Measurements from ENCODE around the gene SLC35A5.

SLC35A5 gene

GRCh38 chr3:112606098-112606497 is 44.3 kb downstream of the SLC35A5 start:
- DNase-seq, result no peak
- Histone ChIP-seq H3K36me3 (replicated peaks; ENCODE audit: insufficient read depth, low read length) (no peaks in the 10 kb centered on the region), H3K27ac (ENCODE audit: low read length) (no peak overlapping the region), H3K9ac (ENCODE audit: low read length) (no peak overlapping the region), H3K9me2 (replicated peaks; ENCODE audit: insufficient read depth, low read length) (no peaks in the 10 kb centered on the region), H3K79me2 (ENCODE audit: low read length) (no peaks in the 10 kb centered on the region), H2AFZ (ENCODE audit: low read length) (no peak overlapping the region), H3K4me2 (ENCODE audit: low read depth, low read length) (no peak overlapping the region), H4K20me1 (ENCODE audit: insufficient read depth, low read length) (no peaks in the 10 kb centered on the region), H3K27me3 (replicated peaks; ENCODE audit: insufficient read depth, low read length) (peaks cover 25% of the 10 kb centered on the region), H3K9me3 (replicated peaks; ENCODE audit: insufficient read depth, low read length) (no peaks in the 10 kb centered on the region), H3K4me3 (ENCODE audit: low read length) (no peak overlapping the region), H3F3A (ENCODE audit: insufficient read depth, low read length) (no peaks in the 10 kb centered on the region; the same call in 1 of the 2 replicates), H3K4me1 (ENCODE audit: low read length) (peaks cover 7% of the 10 kb centered on the region)
- no peak for TF ChIP-seq EZH2 (optimal IDR thresholded peaks at IDR 0.05; ENCODE audit: low read depth, low read length)
- no peak for TF ChIP-seq CTCF (IDR thresholded peaks at IDR 0.05; ENCODE audit: low read length)
- no peak for TF ChIP-seq EZH2phosphoT487 (IDR thresholded peaks at IDR 0.05; ENCODE audit: low read length)

GRCh38 chr3:112607863-112608262 is 46.0 kb downstream of the SLC35A5 start:
- no peak for DNase-seq
- Histone ChIP-seq H3K4me3 (ENCODE audit: low read length) (no peak overlapping the region), H3K9me3 (replicated peaks; ENCODE audit: insufficient read depth, low read length) (no peaks in the 10 kb centered on the region), H3K9me2 (replicated peaks; ENCODE audit: insufficient read depth, low read length) (no peaks in the 10 kb centered on the region), H3K27me3 (replicated peaks; ENCODE audit: insufficient read depth, low read length) (peaks cover 25% of the 10 kb centered on the region), H3F3A (ENCODE audit: insufficient read depth, low read length) (no peaks in the 10 kb centered on the region; the same call in 1 of the 2 replicates), H3K79me2 (ENCODE audit: low read length) (no peaks in the 10 kb centered on the region), H3K27ac (ENCODE audit: low read length) (no peak overlapping the region), H3K36me3 (replicated peaks; ENCODE audit: insufficient read depth, low read length) (no peaks in the 10 kb centered on the region), H3K9ac (ENCODE audit: low read length) (no peak overlapping the region), H3K4me2 (ENCODE audit: low read depth, low read length) (no peak overlapping the region), H4K20me1 (ENCODE audit: insufficient read depth, low read length) (no peaks in the 10 kb centered on the region), H3K4me1 (ENCODE audit: low read length) (peaks cover 7% of the 10 kb centered on the region), H2AFZ (ENCODE audit: low read length) (no peak overlapping the region)
- TF ChIP-seq CTCF (IDR thresholded peaks at IDR 0.05; ENCODE audit: low read length) (no peak), EZH2 (optimal IDR thresholded peaks at IDR 0.05; ENCODE audit: low read depth, low read length) (no peak), EZH2phosphoT487 (IDR thresholded peaks at IDR 0.05; ENCODE audit: low read length) (no peak)

- Histone ChIP-seq H4K20me1 (ENCODE audit: insufficient read depth, low read length) (no peaks in the 10 kb centered on the region), H3K36me3 (replicated peaks; ENCODE audit: insufficient read depth, low read length) (no peaks in the 10 kb centered on the region), H3K79me2 (ENCODE audit: low read length) (no peaks in the 10 kb centered on the region), H2AFZ (ENCODE audit: low read length) (no peak overlapping the region), H3K4me2 (ENCODE audit: low read depth, low read length) (no peak overlapping the region), H3K27me3 (replicated peaks; ENCODE audit: insufficient read depth, low read length) (peaks cover 18% of the 10 kb centered on the region), H3K9me2 (replicated peaks; ENCODE audit: insufficient read depth, low read length) (no peaks in the 10 kb centered on the region), H3K4me1 (ENCODE audit: low read length) (no peaks in the 10 kb centered on the region), H3K4me3 (ENCODE audit: low read length) (no peak overlapping the region), H3F3A (ENCODE audit: insufficient read depth, low read length) (no peaks in the 10 kb centered on the region), H3K27ac (ENCODE audit: low read length) (no peak overlapping the region), H3K9ac (ENCODE audit: low read length) (no peak overlapping the region), H3K9me3 (replicated peaks; ENCODE audit: insufficient read depth, low read length) (no peaks in the 10 kb centered on the region)
- no peak for DNase-seq
- TF ChIP-seq EZH2 (optimal IDR thresholded peaks at IDR 0.05; ENCODE audit: low read depth, low read length) (no peak), EZH2phosphoT487 (IDR thresholded peaks at IDR 0.05; ENCODE audit: low read length) (no peak), CTCF (IDR thresholded peaks at IDR 0.05; ENCODE audit: low read length) (no peak)
Measured at GRCh38 chr3:112610121-112610520, 48.3 kb downstream of the SLC35A5 start.
